Lower lobe of right lung (tissue), 2 donors: ENCODE measurements around the gene SMYD1. TPM values are rescaled to one million over a fixed set of nuclear protein-coding genes. Genes with fewer than 3 reads are reported as not detected.

Experiments used
- ATAC-seq, 2 donors: fragments of 200-7000 bp; cut with Tn5 transposase; one replicate each; pipeline ENCODE4 v1.9.1; 2020 to 2022; ENCODE audit warnings: mild to moderate bottlenecking in 2 of 2, moderate library complexity in 2 of 2
- DNase-seq: peaks from one replicate; pipeline ENCODE4 v3.0.0-alpha.2; 2020
- H3K27ac ChIP-seq: fragments of 200-600 bp; one replicate; pipeline ENCODE4 v1.8.0; 2022
- H3K27me3 ChIP-seq: fragments of 200-600 bp; one replicate; pipeline ENCODE4 v1.8.0; 2022; ENCODE audit warnings: low read depth
- H3K36me3 ChIP-seq: fragments of 200-600 bp; one replicate; pipeline ENCODE4 v1.8.0; 2022; ENCODE audit warnings: mild to moderate bottlenecking
- H3K4me1 ChIP-seq: fragments of 200-600 bp; one replicate; pipeline ENCODE4 v1.8.0; 2022
- H3K4me3 ChIP-seq: fragments of 200-600 bp; one replicate; pipeline ENCODE4 v1.8.0; 2022; ENCODE audit warnings: mild to moderate bottlenecking
- H3K9me3 ChIP-seq: fragments of 200-600 bp; one replicate; pipeline ENCODE4 v1.8.0; 2022
- CTCF ChIP-seq: fragments of 200-600 bp; IDR thresholded peaks from one replicate; pipeline ENCODE4 v1.8.0; 2022; ENCODE audit warnings: antibody characterized with exemption, mild to moderate bottlenecking
- intact Hi-C: fragments of 100-400 bp; cut with DNase I; formaldehyde crosslinking; loops from one replicate; pipeline ENCODE4 v1.11.0; 2022
- total RNA-seq: library from RNA; stranded (reverse); fragmentation: NEBNext Ultra II Directional; extraction: Animal tissue kit (Norgen Biotek cat#: 25700); gene quantifications from one replicate; pipeline ENCODE4 v1.2.1, GENCODE V29; 2021
- donor health status: DM: no; HTN: yes; CAD: no; lungs with severe emphysema.

The SMYD1 gene
- total RNA-seq, 1 donor from 2014 or later, result not detected

- TF ChIP-seq CTCF, result no peak
These were observed 7.2 kb downstream of the SMYD1 start for GRCh38 chr2:88074854-88075292.

GRCh38 chr2:88077080-88077479 lies 9.5 kb downstream of the SMYD1 start:
- Histone ChIP-seq H3K9me3 (no peaks in the 10 kb centered on the region), H3K27ac (no peak overlapping the region), H3K27me3 (no peaks in the 10 kb centered on the region), H3K4me3 (no peak overlapping the region), H3K4me1 (peaks cover 5% of the 10 kb centered on the region), H3K36me3 (no peaks in the 10 kb centered on the region)
- intact Hi-C loops, result no loop called here
- TF ChIP-seq CTCF, result no peak
- DNase-seq (no peak), ATAC-seq (no peak)

More at GRCh38 chr2:88074854-88075292, 7.2 kb downstream of the SMYD1 start:
- Histone ChIP-seq H3K4me3 (no peak overlapping the region), H3K27ac (no peak overlapping the region), H3K27me3 (no peaks in the 10 kb centered on the region), H3K36me3 (no peaks in the 10 kb centered on the region), H3K4me1 (peaks cover 5% of the 10 kb centered on the region), H3K9me3 (no peaks in the 10 kb centered on the region)
- DNase-seq (no peak), ATAC-seq (peak; percentile 77 to 88)
- intact Hi-C loops, result no loop called here

- ATAC-seq (no peak), DNase-seq (no peak)
- no peak overlapping the region for H3K4me3 ChIP-seq
- peaks cover 5% of the 10 kb centered on the region for H3K4me1 ChIP-seq
- no peak overlapping the region for H3K27ac ChIP-seq
- no peaks in the 10 kb centered on the region for H3K27me3 ChIP-seq
- intact Hi-C loops, result no loop called here
- no peaks in the 10 kb centered on the region for H3K9me3 ChIP-seq
- H3K36me3 ChIP-seq, result no peaks in the 10 kb centered on the region
- TF ChIP-seq CTCF, result no peak
These were observed 11.1 kb downstream of the SMYD1 start for GRCh38 chr2:88078643-88079172.

- no peak for TF ChIP-seq CTCF
- H3K27me3 ChIP-seq, result no peaks in the 10 kb centered on the region
- no peaks in the 10 kb centered on the region for H3K36me3 ChIP-seq
- DNase-seq (no peak), ATAC-seq (no peak)
- H3K9me3 ChIP-seq, result no peaks in the 10 kb centered on the region
- no peaks in the 10 kb centered on the region for H3K4me1 ChIP-seq
- no peak overlapping the region for H3K27ac ChIP-seq
- intact Hi-C loops, result no loop called here
- H3K4me3 ChIP-seq, result no peak overlapping the region
These were observed 12.9 kb downstream of the SMYD1 start for GRCh38 chr2:88080545-88080944.

GRCh38 chr2:88081924-88082608 lies 14.4 kb downstream of the SMYD1 start:
- H3K27ac ChIP-seq, result no peak overlapping the region
- no peaks in the 10 kb centered on the region for H3K9me3 ChIP-seq
- H3K4me1 ChIP-seq, result no peaks in the 10 kb centered on the region
- H3K36me3 ChIP-seq, result no peaks in the 10 kb centered on the region
- no peak overlapping the region for H3K4me3 ChIP-seq
- no peak for DNase-seq
- intact Hi-C loops, result no loop called here
- H3K27me3 ChIP-seq, result no peaks in the 10 kb centered on the region
- peak in 1 of 2 donors; percentile 13 for ATAC-seq
- no peak for TF ChIP-seq CTCF
